ENCODE data around the gene KCNE3. TPM values are rescaled to one million over a fixed set of nuclear protein-coding genes. Genes with fewer than 3 reads are reported as not detected.
"Not testable (repeated sequence)": the region's sequence is repeated elsewhere in the genome, so short reads cannot be mapped to it uniquely, and the experiment has no call there.

KCNE3 gene
- total and polyA plus RNA-seq, 2 donors from 2014 or later: 15.9 to 19.2 TPM

GRCh38 chr11:74417860-74418508, 49.4 kb downstream of the KCNE3 start:
- Histone ChIP-seq H3K4me1 (ENCODE audit: control insufficient read depth in 2 of 3, insufficient read depth in 2 of 3, low read depth in 1 of 3, low read length in 3 of 3) (peaks cover 0 to 10% (median 0%) of the 10 kb centered on the region in 3 donors), H3K36me3 (ENCODE audit: control insufficient read depth in 2 of 3, insufficient read depth in 3 of 3, low read length in 3 of 3) (no peaks in the 10 kb centered on the region), H3K9ac (ENCODE audit: low read length in 3 of 3) (no peak overlapping the region), H3K9me3 (ENCODE audit: control insufficient read depth in 2 of 3, insufficient read depth in 1 of 3, low read length in 3 of 3) (no peaks in the 10 kb centered on the region), H3K27me3 (ENCODE audit: control insufficient read depth, insufficient read depth, low read length) (no peaks in the 10 kb centered on the region), H3K27ac (ENCODE audit: low read depth in 2 of 2, low read length in 2 of 2) (peak overlapping the region; percentile 0 to 47), H3K4me3 (ENCODE audit: low read length in 3 of 3) (no peak overlapping the region)
- intact Hi-C loops (cut with DNase I): no loop called here
- DNase-seq: peak in 2 of 5 donors; percentile 26 to 31
- no peak for TF ChIP-seq CTCF (IDR thresholded peaks at IDR 0.05; ENCODE audit: borderline replicate concordance, extremely low read depth, insufficient read depth)
- no peak for FAIRE-seq

- H3K4me3 ChIP-seq (ENCODE audit: low read length in 3 of 3): no peak overlapping the region
- peak; percentile 57 for FAIRE-seq
- no peaks in the 10 kb centered on the region for H3K27me3 ChIP-seq (ENCODE audit: control insufficient read depth, insufficient read depth, low read length)
- H3K9ac ChIP-seq (ENCODE audit: low read length in 3 of 3): no peak overlapping the region
- peak in 2 of 5 donors; percentile 67 to 71 for DNase-seq
- H3K4me1 ChIP-seq (ENCODE audit: control insufficient read depth in 2 of 3, insufficient read depth in 2 of 3, low read depth in 1 of 3, low read length in 3 of 3): peaks cover 0 to 10% (median 2%) of the 10 kb centered on the region in 3 donors
- H3K9me3 ChIP-seq (ENCODE audit: control insufficient read depth in 2 of 3, insufficient read depth in 1 of 3, low read length in 3 of 3): no peaks in the 10 kb centered on the region
- peak overlapping the region; percentile 0 to 47 for H3K27ac ChIP-seq (ENCODE audit: low read depth in 2 of 2, low read length in 2 of 2)
- no peak for TF ChIP-seq CTCF (IDR thresholded peaks at IDR 0.05; ENCODE audit: borderline replicate concordance, extremely low read depth, insufficient read depth)
- no peaks in the 10 kb centered on the region for H3K36me3 ChIP-seq (ENCODE audit: control insufficient read depth in 2 of 3, insufficient read depth in 3 of 3, low read length in 3 of 3)
- intact Hi-C loops (cut with DNase I): no loop called here
Observed at GRCh38 chr11:74417379-74417804, 50.0 kb downstream of the KCNE3 start.

GRCh38 chr11:74416974-74417373, 50.4 kb downstream of the KCNE3 start:
- intact Hi-C loops (cut with DNase I); H3K27ac ChIP-seq (ENCODE audit: low read depth in 2 of 2, low read length in 2 of 2); H3K9me3 ChIP-seq (ENCODE audit: control insufficient read depth in 2 of 3, insufficient read depth in 1 of 3, low read length in 3 of 3); DNase-seq; H3K27me3 ChIP-seq (ENCODE audit: control insufficient read depth, insufficient read depth, low read length); H3K36me3 ChIP-seq (ENCODE audit: control insufficient read depth in 2 of 3, insufficient read depth in 3 of 3, low read length in 3 of 3); H3K9ac ChIP-seq (ENCODE audit: low read length in 3 of 3); H3K4me1 ChIP-seq (ENCODE audit: control insufficient read depth in 2 of 3, insufficient read depth in 2 of 3, low read depth in 1 of 3, low read length in 3 of 3); FAIRE-seq; H3K4me3 ChIP-seq (ENCODE audit: low read length in 3 of 3): not testable (repeated sequence)

- H3K4me1 ChIP-seq (ENCODE audit: control insufficient read depth in 2 of 3, insufficient read depth in 2 of 3, low read depth in 1 of 3, low read length in 3 of 3): peaks cover 0 to 4% (median 2%) of the 10 kb centered on the region in 3 donors
- intact Hi-C loops (cut with DNase I): no loop called here
- no peaks in the 10 kb centered on the region for H3K36me3 ChIP-seq (ENCODE audit: control insufficient read depth in 2 of 3, insufficient read depth in 3 of 3, low read length in 3 of 3)
- DNase-seq (no peak), FAIRE-seq (no peak)
- H3K27me3 ChIP-seq (ENCODE audit: control insufficient read depth, insufficient read depth, low read length): no peaks in the 10 kb centered on the region
- peak overlapping the region in 1 of 3 donors; percentile 21 for H3K4me3 ChIP-seq (ENCODE audit: low read length in 3 of 3)
- no peak overlapping the region for H3K9ac ChIP-seq (ENCODE audit: low read length in 3 of 3)
- no peak for TF ChIP-seq CTCF (IDR thresholded peaks at IDR 0.05; ENCODE audit: borderline replicate concordance, extremely low read depth, insufficient read depth)
- no peaks in the 10 kb centered on the region for H3K9me3 ChIP-seq (ENCODE audit: control insufficient read depth in 2 of 3, insufficient read depth in 1 of 3, low read length in 3 of 3)
- H3K27ac ChIP-seq (ENCODE audit: low read depth in 2 of 2, low read length in 2 of 2): no peak overlapping the region
Observed at GRCh38 chr11:74412733-74413359, 54.5 kb downstream of the KCNE3 start.
